ENCODE data around the gene DNAJC8.

DNA sequence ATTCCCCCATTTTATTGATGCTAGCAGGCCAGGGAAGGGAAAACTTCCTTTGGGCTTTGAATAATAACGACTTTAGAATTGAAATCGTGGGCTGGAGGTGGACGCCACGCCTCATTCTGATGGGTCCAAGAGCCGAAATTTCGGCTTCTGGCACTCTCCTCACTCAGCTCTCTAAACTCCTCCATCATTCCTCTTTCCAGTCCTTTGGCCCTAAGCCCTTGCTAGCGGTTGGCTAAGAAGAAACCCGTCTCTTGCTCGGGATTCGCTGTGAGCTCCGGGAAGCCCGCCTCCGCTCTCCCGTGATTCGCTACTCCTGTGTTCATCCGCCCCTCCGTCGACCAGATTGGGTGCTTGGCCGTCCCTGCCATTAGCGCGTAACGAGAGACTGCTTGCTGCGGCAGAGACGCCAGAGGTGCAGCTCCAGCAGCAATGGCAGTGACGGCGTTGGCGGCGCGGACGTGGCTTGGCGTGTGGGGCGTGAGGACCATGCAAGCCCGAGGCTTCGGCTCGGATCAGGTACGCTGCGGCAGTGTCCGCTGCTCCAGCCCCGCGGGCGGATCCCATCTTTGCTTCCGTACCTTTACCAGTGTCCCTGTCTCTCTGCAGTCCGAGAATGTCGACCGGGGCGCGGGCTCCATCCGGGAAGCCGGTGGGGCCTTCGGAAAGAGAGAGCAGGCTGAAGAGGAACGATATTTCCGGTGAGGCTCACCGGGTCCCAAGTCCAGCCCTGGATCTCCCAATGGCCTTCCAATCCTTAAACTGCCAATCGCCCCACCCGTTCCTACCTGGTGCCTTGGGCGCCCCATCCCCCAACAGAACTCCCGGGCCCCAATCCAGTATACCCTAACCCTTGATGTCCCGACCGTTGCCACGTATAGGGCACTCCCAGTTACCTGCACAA lies 3.2 kb upstream of the DNAJC8 start, which contains the start of gene ATP5IF1:
- TF ChIP-seq POLR2A (IDR thresholded peaks at IDR 0.05; ENCODE audit: control extremely low read depth in 1 of 2, low read depth in 2 of 2, low read length in 2 of 2) (peak; percentile 86 to 94), ZNF274 (IDR thresholded peaks at IDR 0.05; ENCODE audit: borderline replicate concordance, extremely low read depth, low read length) (no peak), EZH2 (IDR thresholded peaks at IDR 0.05; ENCODE audit: low read depth, low read length, severe bottlenecking) (no peak), EP300 (IDR thresholded peaks at IDR 0.05; ENCODE audit: borderline replicate concordance in 1 of 2, low read depth in 2 of 2, low read length in 2 of 2) (no peak)
